Tibial nerve (tissue), 4 donors: ENCODE results near the gene MYL12B. TPM values are rescaled to one million over a fixed set of nuclear protein-coding genes. Genes with fewer than 3 reads are reported as not detected.
A peak's percentile ranks its signal among the peaks of the same experiment; 100 is the strongest.

ENCODE experiments used
- DNase-seq, 2 donors: peaks; one replicate each; pipeline ENCODE4 v3.0.0-alpha.2; 2019; ENCODE audit warnings: low spot score in 2 of 2
- H3K27ac ChIP-seq, 4 donors: fragments of 200-600 bp; sonication (generic) in 3 of 4; one replicate each; pipeline ENCODE4 v1.5.1; 2017 to 2019; ENCODE audit warnings: mild to moderate bottlenecking in 1 of 4
- H3K27me3 ChIP-seq, 2 donors: fragments of 200-600 bp; sonication (generic) in 1 of 2; one replicate each; pipeline versions ENCODE4 v1.5.1 to v1.6.0; 2017 to 2019
- H3K36me3 ChIP-seq, 3 donors: fragments of 200-600 bp; sonication (generic); one replicate each; pipeline ENCODE4 v1.5.1; 2018 to 2019
- H3K4me1 ChIP-seq, 4 donors: fragments of 200-600 bp; sonication (generic) in 3 of 4; one replicate each; pipeline ENCODE4 v1.5.1; 2017 to 2019
- H3K4me3 ChIP-seq, 4 donors: fragments of 200-600 bp; sonication (generic) in 3 of 4; one replicate each; pipeline ENCODE4 v1.5.1; 2017 to 2019; ENCODE audit warnings: mild to moderate bottlenecking in 1 of 4, moderate library complexity in 1 of 4
- H3K9me3 ChIP-seq, 4 donors: fragments of 200-600 bp; sonication (generic) in 3 of 4; one replicate each; pipeline ENCODE4 v1.5.1; 2017 to 2019
- CTCF ChIP-seq, 5 experiments: fragments of 200-600 bp in 3 of 5; fragments of 450-650 bp in 2 of 5; sonication (generic) in 3 of 5; IDR thresholded peaks; one replicate each; pipeline ENCODE4 v1.5.1; 2016 to 2019; ENCODE audit warnings: antibody characterized with exemption in 5 of 5, mild to moderate bottlenecking in 3 of 5, moderate library complexity in 2 of 5
- EP300 ChIP-seq, 2 donors: sonication (generic); formaldehyde crosslinking; IDR thresholded peaks; one replicate each; pipeline ENCODE4 v1.6.1; 2017; ENCODE audit warnings: antibody characterized with exemption in 2 of 2, mild to moderate bottlenecking in 1 of 2
- POLR2A ChIP-seq, 2 donors: fragments of 450-650 bp; IDR thresholded peaks; one replicate each; pipeline ENCODE4 v1.6.1; 2017; ENCODE audit warnings: antibody characterized with exemption in 2 of 2, mild to moderate bottlenecking in 2 of 2, moderate library complexity in 2 of 2
- WGBS, 2 donors: methylation state at CpG; one replicate each; pipeline ENCODE4 v1.1.5; 2018; 5-methylcytosine and 5-hydroxymethylcytosine counted together
- total RNA-seq, 4 donors: library from RNA; depleted of rRNA; stranded (reverse); fragments of >200 nt; gene quantifications; one replicate each; pipeline ENCODE4 v1.1.0, GENCODE V29; 2016

MYL12B gene
- total RNA-seq, 4 donors from 2014 or later = 244 to 321 (median 281) TPM

GRCh38 chr18:3236470-3236869 lies 25.5 kb upstream of the MYL12B start:
- WGBS, 2 donors = 82 to 86% methylated on average over 4 of the region's 4 CpGs
- TF ChIP-seq POLR2A (IDR thresholded peaks at IDR 0.05) = no peak
- TF ChIP-seq CTCF (IDR thresholded peaks at IDR 0.05) = no peak
- no peak for TF ChIP-seq EP300 (IDR thresholded peaks at IDR 0.05)
- no peaks in the 10 kb centered on the region for H3K9me3 ChIP-seq
- H3K27me3 ChIP-seq = no peaks in the 10 kb centered on the region
- H3K36me3 ChIP-seq = peaks cover 0 to 9% (median 0%) of the 10 kb centered on the region in 3 donors
- no peak for DNase-seq
- no peak overlapping the region for H3K4me3 ChIP-seq
- H3K4me1 ChIP-seq = peaks cover 0 to 8% (median 0%) of the 10 kb centered on the region in 4 donors
- no peak overlapping the region for H3K27ac ChIP-seq

- Histone ChIP-seq H3K4me3 (no peak overlapping the region), H3K27me3 (no peaks in the 10 kb centered on the region), H3K4me1 (peaks cover 0 to 10% (median 0%) of the 10 kb centered on the region in 4 donors), H3K9me3 (no peaks in the 10 kb centered on the region), H3K36me3 (peaks cover 0 to 15% (median 0%) of the 10 kb centered on the region in 3 donors), H3K27ac (no peak overlapping the region)
- 82 to 88% methylated on average over 2 of the region's 2 CpGs for WGBS, 2 donors
- no peak for DNase-seq
- no peak for TF ChIP-seq CTCF (IDR thresholded peaks at IDR 0.05)
- TF ChIP-seq POLR2A (IDR thresholded peaks at IDR 0.05) = no peak
- no peak for TF ChIP-seq EP300 (IDR thresholded peaks at IDR 0.05)
Measured at GRCh38 chr18:3238742-3239141, 23.2 kb upstream of the MYL12B start.

GRCh38 chr18:3245185-3245564 lies 16.8 kb upstream of the MYL12B start:
- DNase-seq = no peak
- Histone ChIP-seq H3K36me3 (peaks cover 0 to 20% (median 0%) of the 10 kb centered on the region in 3 donors), H3K4me1 (peaks cover 0 to 41% (median 12%) of the 10 kb centered on the region in 4 donors), H3K9me3 (no peaks in the 10 kb centered on the region), H3K4me3 (peak overlapping the region in 1 of 4 donors; percentile 78), H3K27me3 (no peaks in the 10 kb centered on the region), H3K27ac (peak overlapping the region in 2 of 4 donors; percentile 96 to 100)
- TF ChIP-seq EP300 (IDR thresholded peaks at IDR 0.05) = no peak
- TF ChIP-seq POLR2A (IDR thresholded peaks at IDR 0.05) = no peak
- no peak for TF ChIP-seq CTCF (IDR thresholded peaks at IDR 0.05)
- 73 to 79% methylated on average over 1 of the region's 1 CpG for WGBS, 2 donors

GRCh38 chr18:3245853-3246634 lies 15.9 kb upstream of the MYL12B start:
- H3K4me3 ChIP-seq = peak overlapping the region; percentile 73 to 100 (median 89)
- peaks cover 0 to 16% (median 0%) of the 10 kb centered on the region in 3 donors for H3K36me3 ChIP-seq
- no peaks in the 10 kb centered on the region for H3K9me3 ChIP-seq
- TF ChIP-seq EP300 (IDR thresholded peaks at IDR 0.05) (peak; percentile 18 to 74), CTCF (IDR thresholded peaks at IDR 0.05) (peak; percentile 92 to 96 (median 94)), POLR2A (IDR thresholded peaks at IDR 0.05) (peak in 1 of 2 donors; percentile 19)
- peak overlapping the region; percentile 92 to 100 (median 98) for H3K27ac ChIP-seq
- no peaks in the 10 kb centered on the region for H3K27me3 ChIP-seq
- H3K4me1 ChIP-seq = peaks cover 0 to 50% (median 18%) of the 10 kb centered on the region in 4 donors
- 8 to 10% methylated on average over 29 of the region's 29 CpGs for WGBS, 2 donors
- peak; percentile 77 to 82 for DNase-seq

GRCh38 chr18:3246635-3247239 lies 15.2 kb upstream of the MYL12B start:
- no peak for TF ChIP-seq POLR2A (IDR thresholded peaks at IDR 0.05)
- TF ChIP-seq EP300 (IDR thresholded peaks at IDR 0.05) = no peak
- TF ChIP-seq CTCF (IDR thresholded peaks at IDR 0.05) = no peak
- WGBS, 2 donors = 34 to 48% methylated on average over 23 of the region's 23 CpGs
- peak overlapping the region; percentile 92 to 100 (median 98) for H3K27ac ChIP-seq
- H3K4me1 ChIP-seq = peaks cover 0 to 57% (median 23%) of the 10 kb centered on the region in 4 donors
- DNase-seq = peak in 1 of 2 donors; percentile 32
- H3K27me3 ChIP-seq = no peaks in the 10 kb centered on the region
- H3K9me3 ChIP-seq = no peaks in the 10 kb centered on the region
- peak overlapping the region; percentile 73 to 100 (median 89) for H3K4me3 ChIP-seq
- peaks cover 0 to 9% (median 0%) of the 10 kb centered on the region in 3 donors for H3K36me3 ChIP-seq
